ENCODE measurements around the gene DDX42. TPM values are rescaled to one million over a fixed set of nuclear protein-coding genes. Genes with fewer than 3 reads are reported as not detected.

DDX42 gene
- total RNA-seq, 4 donors from 2014 or later = 27.1 to 88.5 (median 51.9) TPM

GRCh38 chr17:63833741-63834373 is 59.9 kb downstream of the DDX42 start:
- peaks cover 41 to 88% (median 76%) of the 10 kb centered on the region in 3 donors for H3K36me3 ChIP-seq
- TF ChIP-seq CTCF (IDR thresholded peaks at IDR 0.05) = no peak
- TF ChIP-seq POLR2A (IDR thresholded peaks at IDR 0.05) = no peak
- no peak for DNase-seq

GRCh38 chr17:63834431-63835166 is 60.6 kb downstream of the DDX42 start:
- TF ChIP-seq POLR2A (IDR thresholded peaks at IDR 0.05) = no peak
- TF ChIP-seq CTCF (IDR thresholded peaks at IDR 0.05) = peak in 4 of 6 experiments; percentile 34 to 70 (median 46)
- Histone ChIP-seq H3K4me3 (no peak overlapping the region), H3K9me3 (no peaks in the 10 kb centered on the region), H3K27ac (peak overlapping the region; percentile 7 to 51 (median 30)), H3K27me3 (no peaks in the 10 kb centered on the region), H3K36me3 (peaks cover 41 to 80% (median 72%) of the 10 kb centered on the region in 3 donors), H3K4me1 (peaks cover 29 to 80% (median 35%) of the 10 kb centered on the region in 3 donors)
- WGBS, 2 donors = 18 to 31% methylated on average over 11 of the region's 13 CpGs
- DNase-seq = no peak
- intact Hi-C loops (cut with DNase I) = no loop called here

More at GRCh38 chr17:63833741-63834373, 59.9 kb downstream of the DDX42 start:
- Histone ChIP-seq H3K9me3 (no peaks in the 10 kb centered on the region), H3K27ac (peak overlapping the region in 3 of 4 donors; percentile 7 to 51 (median 36)), H3K4me3 (no peak overlapping the region), H3K27me3 (no peaks in the 10 kb centered on the region), H3K4me1 (peaks cover 27 to 80% (median 34%) of the 10 kb centered on the region in 3 donors)
- intact Hi-C loops (cut with DNase I) = no loop called here
- 87 to 90% methylated on average over 11 of the region's 15 CpGs for WGBS, 2 donors

GRCh38 chr17:63835167-63835720 is 61.3 kb downstream of the DDX42 start:
- Histone ChIP-seq H3K4me1 (peaks cover 35 to 81% (median 42%) of the 10 kb centered on the region in 3 donors), H3K4me3 (no peak overlapping the region), H3K9me3 (no peaks in the 10 kb centered on the region), H3K27me3 (no peaks in the 10 kb centered on the region), H3K36me3 (peaks cover 38 to 74% (median 66%) of the 10 kb centered on the region in 3 donors), H3K27ac (peak overlapping the region in 3 of 4 donors; percentile 7 to 51 (median 36))
- 73 to 87% methylated on average over 3 to 8 of the region's 9 CpGs for WGBS, 2 donors
- no peak for DNase-seq
- TF ChIP-seq POLR2A (IDR thresholded peaks at IDR 0.05) (no peak), CTCF (IDR thresholded peaks at IDR 0.05) (no peak)
- intact Hi-C loops (cut with DNase I) = no loop called here

- WGBS, 2 donors = 86 to 96% methylated on average over 5 to 7 of the region's 7 CpGs
- TF ChIP-seq POLR2A (IDR thresholded peaks at IDR 0.05) = no peak
- TF ChIP-seq CTCF (IDR thresholded peaks at IDR 0.05) = no peak
- Histone ChIP-seq H3K36me3 (peaks cover 27 to 58% (median 51%) of the 10 kb centered on the region in 3 donors), H3K9me3 (no peaks in the 10 kb centered on the region), H3K4me3 (no peak overlapping the region), H3K27me3 (no peaks in the 10 kb centered on the region), H3K27ac (peak overlapping the region; percentile 92 to 97 (median 94)), H3K4me1 (peaks cover 43 to 82% (median 55%) of the 10 kb centered on the region in 3 donors)
- DNase-seq = no peak
- intact Hi-C loops (cut with DNase I) = no loop called here
Measured at GRCh38 chr17:63836811-63837210, 62.8 kb downstream of the DDX42 start.

- H3K4me3 ChIP-seq = peak overlapping the region in 1 of 4 donors; percentile 95
Measured at GRCh38 chr17:63837480-63837879, 63.5 kb downstream of the DDX42 start.

More at GRCh38 chr17:63837480-63837879, 63.5 kb downstream of the DDX42 start:
- Histone ChIP-seq H3K27me3 (no peaks in the 10 kb centered on the region), H3K27ac (peak overlapping the region; percentile 92 to 97 (median 94)), H3K4me1 (peaks cover 43 to 82% (median 55%) of the 10 kb centered on the region in 3 donors), H3K9me3 (no peaks in the 10 kb centered on the region), H3K36me3 (peaks cover 26 to 52% (median 44%) of the 10 kb centered on the region in 3 donors)
- WGBS, 2 donors = 74% methylated on average over 3 to 4 of the region's 12 CpGs
- no peak for DNase-seq
- TF ChIP-seq CTCF (IDR thresholded peaks at IDR 0.05) = no peak
- no peak for TF ChIP-seq POLR2A (IDR thresholded peaks at IDR 0.05)
- intact Hi-C loops (cut with DNase I) = no loop called here

All from esophagus squamous epithelium (tissue), 5 donors.